Left lung (tissue), 10 donors: Measurements from ENCODE around the gene PRCD. TPM values are rescaled to one million over a fixed set of nuclear protein-coding genes. Genes with fewer than 3 reads are reported as not detected.

Experiments used
- ATAC-seq: fragments of 200-7000 bp; cut with Tn5 transposase; one replicate; pipeline ENCODE4 v1.9.1; 2020; ENCODE audit warnings: moderate library complexity
- DNase-seq, 4 donors: peaks; one replicate each; pipeline ENCODE4 v3.0.0-alpha.2; 2013 to 2020
- H3K27ac ChIP-seq, 2 donors: fragments of 200-600 bp; sonication (generic) in 1 of 2; one replicate each; pipeline versions ENCODE4 v1.5.0 to v1.8.0; 2020 to 2021
- H3K27me3 ChIP-seq, 2 donors: fragments of 200-600 bp; sonication (generic) in 1 of 2; one replicate each; pipeline versions ENCODE4 v1.5.0 to v1.8.0; 2020 to 2021
- H3K36me3 ChIP-seq, 2 donors: fragments of 200-600 bp; sonication (generic) in 1 of 2; one replicate each; pipeline versions ENCODE4 v1.5.0 to v1.8.0; 2020 to 2021
- H3K4me1 ChIP-seq, 2 donors: fragments of 200-600 bp; one replicate each; pipeline ENCODE4 v1.8.0; 2021
- H3K4me3 ChIP-seq, 2 donors: fragments of 200-600 bp; sonication (generic) in 1 of 2; one replicate each; pipeline versions ENCODE4 v1.5.0 to v1.8.0; 2020 to 2021; ENCODE audit warnings: mild to moderate bottlenecking in 1 of 2
- H3K9me3 ChIP-seq, 2 donors: fragments of 200-600 bp; sonication (generic) in 1 of 2; one replicate each; pipeline versions ENCODE4 v1.5.0 to v1.8.0; 2020 to 2021
- CTCF ChIP-seq, 2 donors: fragments of 200-600 bp; sonication (generic) in 1 of 2; IDR thresholded peaks; one replicate each; pipeline versions ENCODE4 v1.5.0 to v1.8.0; 2021; ENCODE audit warnings: antibody characterized with exemption in 2 of 2
- intact Hi-C, 2 donors: fragments of 100-400 bp; cut with DNase I; formaldehyde crosslinking; loops; one replicate each; pipeline versions ENCODE4 v1.11.2 to v1.14.2; 2022
- polyA plus RNA-seq, 6 donors: library from polyadenylated mRNA; unstranded; fragments of 120-200 nt; gene quantifications; one replicate each; pipeline ENCODE4 v1.2.1, GENCODE V29; 2013; ENCODE audit not compliant: insufficient read length in 6 of 6
- total RNA-seq, 2 donors: library from RNA; stranded (reverse); fragmentation: NEBNext Ultra II Directional; extraction: Animal tissue kit (Norgen Biotek cat#: 25700); gene quantifications; one replicate each; pipeline ENCODE4 v1.2.1, GENCODE V29; 2021
- donor health status: DM: no; HTN: yes; CAD: no.
- donor health status: DM: no; HTN: no; CAD: no.

PRCD gene
- total and polyA plus RNA-seq, 8 donors, result 1.3 to 11.4 (median 8.9) TPM

DNA sequence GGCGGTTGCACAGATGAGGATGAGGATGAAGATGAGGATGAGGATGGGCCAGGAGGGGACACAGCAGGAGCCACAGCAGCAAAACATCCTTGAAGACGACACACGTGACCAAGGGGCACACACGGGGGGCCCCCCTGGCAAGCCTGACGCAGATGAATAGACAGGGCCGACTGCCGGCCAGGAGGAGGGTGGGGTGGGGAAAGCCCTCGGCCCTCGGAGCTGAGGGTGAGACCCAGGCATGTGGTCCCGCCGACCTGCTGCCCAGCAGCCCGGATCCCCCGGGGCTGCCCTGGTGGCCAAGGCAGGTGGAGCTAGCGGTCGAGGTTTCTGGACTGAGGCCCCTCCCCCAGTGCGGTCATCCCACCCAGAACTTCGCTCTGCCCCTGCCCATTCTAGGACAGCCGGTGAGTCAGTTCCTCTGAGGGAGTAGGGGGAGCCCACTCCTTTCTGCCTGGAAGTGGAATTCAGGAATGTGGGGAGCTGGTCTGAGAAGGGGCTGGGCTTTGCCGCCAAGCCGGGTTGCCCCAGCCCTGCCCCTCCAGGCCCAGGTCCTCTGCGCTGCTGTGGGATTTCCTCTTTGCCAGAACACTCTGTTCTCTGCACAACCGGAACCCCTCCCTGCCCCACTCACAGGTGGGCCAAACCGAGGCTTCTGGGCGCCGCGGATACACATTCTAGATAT lies 12.3 kb upstream of the PRCD start:
- Histone ChIP-seq H3K4me1 (peaks cover 53 to 71% of the 10 kb centered on the region in 2 donors), H3K27ac (peak overlapping the region; percentile 80 to 89), H3K27me3 (peaks cover 0 to 4% of the 10 kb centered on the region in 2 donors), H3K36me3 (no peaks in the 10 kb centered on the region), H3K4me3 (peak overlapping the region in 1 of 2 donors; percentile 32), H3K9me3 (no peaks in the 10 kb centered on the region)
- peak in 2 of 4 donors; percentile 59 to 89 for DNase-seq
- peak in 1 of 2 donors; percentile 35 for TF ChIP-seq CTCF (IDR thresholded peaks at IDR 0.05)
- intact Hi-C loops, result no loop called here
- peak; percentile 34 for ATAC-seq

GRCh38 chr17:76528156-76528527 lies 11.7 kb upstream of the PRCD start:
- Histone ChIP-seq H3K27me3 (peaks cover 0 to 3% of the 10 kb centered on the region in 2 donors), H3K4me3 (peak overlapping the region in 1 of 2 donors; percentile 32), H3K27ac (peak overlapping the region; percentile 80 to 89), H3K9me3 (no peaks in the 10 kb centered on the region), H3K36me3 (no peaks in the 10 kb centered on the region), H3K4me1 (peaks cover 50 to 70% of the 10 kb centered on the region in 2 donors)
- ATAC-seq (no peak), DNase-seq (no peak)
- intact Hi-C loops, result no loop called here
- no peak for TF ChIP-seq CTCF (IDR thresholded peaks at IDR 0.05)

- intact Hi-C loops, result no loop called here
- Histone ChIP-seq H3K27me3 (no peaks in the 10 kb centered on the region), H3K36me3 (no peaks in the 10 kb centered on the region), H3K4me1 (peaks cover 47 to 64% of the 10 kb centered on the region in 2 donors), H3K27ac (peak overlapping the region; percentile 80 to 89), H3K9me3 (no peaks in the 10 kb centered on the region), H3K4me3 (peak overlapping the region in 1 of 2 donors; percentile 32)
- peak in 1 of 4 donors; percentile 54 for DNase-seq
- ATAC-seq, result no peak
- TF ChIP-seq CTCF (IDR thresholded peaks at IDR 0.05), result no peak
Observed at GRCh38 chr17:76528528-76529223, 11.2 kb upstream of the PRCD start.

GRCh38 chr17:76529224-76530094 lies 10.4 kb upstream of the PRCD start:
- no peak overlapping the region for H3K4me3 ChIP-seq
- peak; percentile 72 for ATAC-seq
- H3K36me3 ChIP-seq, result no peaks in the 10 kb centered on the region
- peak overlapping the region; percentile 80 to 89 for H3K27ac ChIP-seq
- TF ChIP-seq CTCF (IDR thresholded peaks at IDR 0.05), result no peak
- H3K27me3 ChIP-seq, result no peaks in the 10 kb centered on the region
- no peaks in the 10 kb centered on the region for H3K9me3 ChIP-seq
- DNase-seq, result peak in 3 of 4 donors; percentile 83 to 99 (median 98)
- peaks cover 45 to 61% of the 10 kb centered on the region in 2 donors for H3K4me1 ChIP-seq
- intact Hi-C loops, result no loop called here
